ENCODE data around the gene ADH5. TPM values are rescaled to one million over a fixed set of nuclear protein-coding genes. Genes with fewer than 3 reads are reported as not detected.
"Not testable (repeated sequence)": the region's sequence is repeated elsewhere in the genome, so short reads cannot be mapped to it uniquely, and the experiment has no call there.

ADH5 gene
- total RNA-seq, 1 donor from 2014 or later, result 124 TPM

GRCh38 chr4:99082192-99082591 is 6.4 kb downstream of the ADH5 start:
- H3K4me3 ChIP-seq (ENCODE audit: low read depth, low read length), result no peak overlapping the region
- TF ChIP-seq CTCF (conservative IDR thresholded peaks at IDR 0.05; ENCODE audit: low read depth, low read length), result no peak
- DNase-seq (ENCODE audit: low read depth), result no peak

GRCh38 chr4:99080869-99081268 is 7.7 kb downstream of the ADH5 start:
- DNase-seq (ENCODE audit: low read depth); H3K4me3 ChIP-seq (ENCODE audit: low read depth, low read length): not testable (repeated sequence)

GRCh38 chr4:99079625-99080295 is 8.8 kb downstream of the ADH5 start:
- no peak for TF ChIP-seq CTCF (conservative IDR thresholded peaks at IDR 0.05; ENCODE audit: low read depth, low read length)
- H3K4me3 ChIP-seq (ENCODE audit: low read depth, low read length), result no peak overlapping the region
- DNase-seq (ENCODE audit: low read depth), result no peak

GRCh38 chr4:99078931-99079624 is 9.5 kb downstream of the ADH5 start:
- DNase-seq (ENCODE audit: low read depth), result no peak
- no peak for TF ChIP-seq CTCF (conservative IDR thresholded peaks at IDR 0.05; ENCODE audit: low read depth, low read length)
- no peak overlapping the region for H3K4me3 ChIP-seq (ENCODE audit: low read depth, low read length)

- TF ChIP-seq CTCF (conservative IDR thresholded peaks at IDR 0.05; ENCODE audit: low read depth, low read length), result no peak
- no peak for DNase-seq (ENCODE audit: low read depth)
- no peak overlapping the region for H3K4me3 ChIP-seq (ENCODE audit: low read depth, low read length)
These were observed 10.3 kb downstream of the ADH5 start for GRCh38 chr4:99078336-99078735.

GRCh38 chr4:99077177-99077576 is 11.4 kb downstream of the ADH5 start:
- no peak overlapping the region for H3K4me3 ChIP-seq (ENCODE audit: low read depth, low read length)
- DNase-seq (ENCODE audit: low read depth), result no peak
- TF ChIP-seq CTCF (conservative IDR thresholded peaks at IDR 0.05; ENCODE audit: low read depth, low read length), result no peak

- no peak overlapping the region for H3K4me3 ChIP-seq (ENCODE audit: low read depth, low read length)
- DNase-seq (ENCODE audit: low read depth), result no peak
- TF ChIP-seq CTCF (conservative IDR thresholded peaks at IDR 0.05; ENCODE audit: low read depth, low read length), result no peak
These were observed 12.2 kb downstream of the ADH5 start for GRCh38 chr4:99076292-99076976.
